Measurements from ENCODE around the gene LGALS12.
"Not testable (repeated sequence)": the region's sequence is repeated elsewhere in the genome, so short reads cannot be mapped to it uniquely, and the experiment has no call there.

The LGALS12 gene

DNA sequence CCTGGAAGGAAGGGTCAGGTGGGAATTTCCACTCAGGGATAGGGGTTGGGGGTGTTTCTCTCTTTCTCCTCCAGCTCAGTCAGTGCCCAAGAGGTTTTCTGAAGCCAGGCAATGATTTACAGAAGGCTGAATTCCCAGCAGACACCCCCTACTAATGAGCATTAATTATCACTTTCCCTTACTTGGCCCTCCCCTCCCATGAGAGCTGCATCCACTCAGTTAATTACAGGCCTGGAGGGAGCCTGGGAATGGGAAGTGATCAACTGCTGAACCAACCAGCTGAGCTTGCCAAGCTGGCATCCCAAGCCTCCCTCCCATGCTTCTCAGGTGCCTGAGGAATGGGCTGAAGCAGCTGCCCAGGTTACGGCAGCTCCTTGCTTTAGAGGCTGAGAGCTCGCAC is 992 bp downstream of the LGALS12 start:
- no peak for DNase-seq

DNA sequence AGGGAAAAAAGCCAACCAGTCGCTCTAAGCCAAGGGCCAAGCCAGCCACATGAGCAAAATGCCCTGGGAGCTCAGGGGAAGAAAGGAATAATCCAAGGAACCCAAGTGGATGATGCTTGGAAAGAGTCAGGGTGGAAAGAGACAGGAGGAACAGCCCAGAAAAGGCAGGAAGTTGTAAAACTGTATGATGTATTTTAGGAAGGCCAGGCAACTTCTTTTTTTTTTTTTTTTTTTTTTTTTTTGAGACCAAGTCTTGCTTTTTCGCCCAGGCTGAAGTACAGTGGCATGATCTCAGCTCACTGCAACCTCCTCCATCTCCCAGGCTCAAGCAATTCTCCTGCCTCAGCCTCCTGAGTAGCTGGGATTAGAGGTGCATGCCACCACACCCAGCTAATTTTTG is 1.6 kb downstream of the LGALS12 start:
- no peak for DNase-seq

DNA sequence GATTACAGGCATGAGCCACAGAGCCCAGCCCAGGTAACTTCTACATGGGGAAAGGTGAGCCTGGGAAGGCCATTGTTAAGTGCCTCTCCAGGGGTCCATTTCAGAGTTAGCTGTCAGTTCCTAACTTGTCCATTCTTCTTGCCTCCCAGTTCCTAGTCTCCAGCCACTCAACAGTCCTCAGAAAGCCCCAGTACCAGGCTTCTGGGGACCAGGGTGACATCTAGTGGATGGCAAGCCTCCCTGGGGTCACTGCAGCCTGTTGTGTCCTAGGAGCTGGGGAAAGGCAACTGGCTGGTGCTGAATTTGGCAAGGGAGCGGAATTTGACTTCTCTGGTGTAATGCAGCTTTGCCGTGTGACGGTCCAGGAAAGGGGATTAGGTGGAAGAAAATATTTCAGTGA is 2.1 kb downstream of the LGALS12 start:
- DNase-seq, result no peak

DNA sequence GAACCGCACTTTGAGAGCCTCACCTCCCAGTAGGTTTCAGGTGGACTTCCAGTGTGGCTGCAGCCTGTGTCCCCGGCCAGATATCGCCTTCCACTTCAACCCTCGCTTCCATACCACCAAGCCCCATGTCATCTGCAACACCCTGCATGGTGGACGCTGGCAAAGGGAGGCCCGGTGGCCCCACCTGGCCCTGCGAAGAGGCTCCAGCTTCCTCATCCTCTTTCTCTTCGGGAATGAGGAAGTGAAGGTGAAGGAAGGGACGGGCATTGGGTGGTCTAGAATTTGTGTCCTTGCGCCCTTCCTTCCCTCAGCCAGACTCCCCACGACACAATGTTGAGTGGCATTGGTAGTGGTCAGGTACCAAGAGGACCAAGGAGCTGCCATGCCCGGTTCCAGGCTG is 2.9 kb downstream of the LGALS12 start:
- DNase-seq, result no peak

DNA sequence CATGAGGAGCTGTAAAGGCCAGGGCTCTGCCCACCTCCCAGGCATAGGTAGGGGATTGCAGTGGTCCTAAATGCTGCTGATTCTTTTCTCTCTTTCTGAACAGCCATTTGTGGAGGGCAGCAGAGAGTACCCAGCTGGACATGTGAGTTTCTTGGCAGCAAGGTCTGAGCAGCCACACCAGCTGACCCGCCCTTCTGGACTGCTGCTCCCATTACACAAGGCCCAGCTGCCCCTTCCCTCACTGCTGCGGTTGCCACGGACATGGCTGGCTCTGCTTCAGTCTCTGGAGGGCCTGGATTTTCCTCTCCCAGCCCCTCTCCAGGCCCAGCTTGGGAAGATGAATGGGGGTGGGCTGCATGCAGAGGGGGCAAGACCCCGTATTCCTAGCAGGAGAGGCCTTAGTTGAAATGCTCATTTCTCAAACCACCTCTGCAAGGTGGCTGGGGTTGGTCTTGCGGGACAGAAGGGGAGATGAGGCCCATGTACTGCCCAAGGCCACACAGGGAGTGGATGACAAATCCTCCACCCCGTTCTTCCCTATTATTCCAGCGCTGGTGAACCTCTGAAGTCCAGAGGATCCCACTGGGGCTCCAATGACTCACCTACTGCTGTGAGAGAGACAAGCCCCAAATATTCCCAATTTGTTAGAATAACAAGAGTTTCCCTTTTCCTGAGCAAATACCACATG is 4.6 kb downstream of the LGALS12 start:
- DNase-seq, result no peak

DNA sequence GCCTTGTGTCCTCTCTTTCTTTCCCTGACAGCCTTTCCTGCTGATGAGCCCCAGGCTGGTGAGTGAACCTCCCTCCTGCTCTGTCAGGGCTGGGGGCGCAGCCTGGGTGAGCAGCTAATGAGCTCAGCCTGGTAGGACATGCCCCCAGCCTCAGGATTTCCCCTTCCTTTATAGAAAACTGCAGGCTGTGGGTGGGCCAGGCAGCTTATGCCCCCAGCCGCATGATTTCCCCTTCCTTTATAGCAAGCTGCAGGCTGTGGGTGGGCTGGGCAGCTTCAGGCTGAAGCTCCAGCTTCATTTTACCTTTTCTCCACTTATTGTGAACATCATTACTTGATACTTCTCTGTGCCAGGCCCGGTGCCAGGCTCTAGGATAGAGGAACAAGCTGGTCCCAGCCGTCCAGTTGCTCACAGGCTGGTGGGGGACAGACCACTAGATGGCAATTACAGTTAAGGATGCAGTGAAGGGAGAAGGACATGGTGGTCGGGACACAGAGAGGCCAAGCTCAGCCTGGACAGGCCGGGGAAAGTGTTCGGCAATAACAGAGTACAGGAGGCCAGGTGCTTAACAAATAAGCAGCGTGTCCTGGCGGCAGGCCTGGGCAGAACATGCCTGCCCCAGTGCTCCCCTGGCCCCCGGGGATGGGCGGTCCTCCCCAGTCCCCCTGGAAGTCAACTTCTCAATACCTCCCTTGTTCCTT is 5.3 kb downstream of the LGALS12 start:
- no peak for DNase-seq

DNA sequence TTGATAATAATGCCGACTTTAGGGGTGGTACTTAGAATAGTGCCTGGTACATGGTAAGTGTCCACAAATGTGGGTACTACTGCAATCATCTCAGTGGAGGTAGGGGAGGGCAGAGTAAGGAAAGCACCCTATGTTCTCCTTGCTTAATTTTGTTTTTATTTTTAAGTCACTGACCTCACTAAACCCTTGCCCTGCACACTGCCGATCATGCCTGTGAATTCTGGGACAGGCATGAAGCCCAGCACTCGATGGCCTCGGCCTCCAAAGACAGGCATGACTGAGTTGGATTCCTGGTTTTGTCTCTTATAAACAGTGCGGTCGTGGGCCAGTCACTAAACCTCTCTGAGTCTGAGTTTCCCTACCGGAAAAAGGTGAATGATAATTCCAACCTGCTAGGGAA is 6.9 kb downstream of the LGALS12 start:
- no peak for DNase-seq

DNA sequence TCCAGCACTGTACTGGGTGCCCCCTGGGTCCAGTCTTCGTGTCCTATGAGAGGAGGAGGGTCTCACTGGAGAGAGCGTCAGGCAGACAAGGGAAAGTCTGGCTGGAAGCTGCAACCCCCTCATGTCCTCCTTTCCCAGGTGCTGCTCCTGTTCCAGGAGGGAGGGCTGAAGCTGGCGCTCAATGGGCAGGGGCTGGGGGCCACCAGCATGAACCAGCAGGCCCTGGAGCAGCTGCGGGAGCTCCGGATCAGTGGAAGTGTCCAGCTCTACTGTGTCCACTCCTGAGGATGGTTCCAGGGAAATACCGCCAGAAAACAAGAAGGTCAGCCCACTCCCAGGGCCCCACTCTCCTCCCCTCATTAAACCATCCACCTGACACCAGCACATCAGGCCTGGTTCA is 10.2 kb downstream of the LGALS12 start:
- DNase-seq, result no peak

DNA sequence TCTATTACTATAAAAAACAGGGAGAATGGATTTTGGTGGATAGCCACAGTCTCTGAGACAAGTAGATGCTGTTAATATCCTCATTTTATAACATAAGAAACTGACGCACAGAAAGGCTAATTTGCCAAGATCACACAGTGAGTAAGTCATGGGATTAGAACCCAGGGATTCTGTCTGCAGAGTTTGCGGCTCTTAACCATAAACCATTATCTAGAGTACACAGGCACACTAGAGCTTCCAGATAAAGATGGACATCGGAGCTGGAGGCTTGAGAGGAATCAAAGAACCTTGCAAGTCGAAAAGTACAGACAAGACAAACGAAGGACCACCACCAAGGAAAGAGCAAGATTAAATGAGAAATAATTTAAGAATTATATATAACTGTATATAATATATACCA is 11.3 kb downstream of the LGALS12 start:
- no peak for DNase-seq

DNA sequence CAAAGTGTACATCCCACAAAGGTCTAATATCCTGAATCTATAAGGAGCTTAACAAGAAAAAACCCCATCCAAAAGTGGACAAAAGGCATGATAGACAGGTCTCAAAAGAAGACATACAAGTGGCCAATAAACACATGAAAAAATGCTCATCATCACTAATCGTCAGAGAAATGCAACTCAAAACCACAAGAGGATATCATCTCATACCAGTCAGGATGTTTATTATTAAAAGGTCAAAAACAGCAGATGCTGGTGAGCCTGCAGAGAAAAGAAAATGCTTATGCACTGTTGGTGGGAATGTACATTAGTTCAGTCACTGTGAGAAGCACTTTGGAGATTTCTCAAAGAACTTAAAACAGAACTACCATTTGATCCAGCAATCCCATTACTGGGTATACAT is 12.7 kb downstream of the LGALS12 start:
- no peak for DNase-seq

DNA sequence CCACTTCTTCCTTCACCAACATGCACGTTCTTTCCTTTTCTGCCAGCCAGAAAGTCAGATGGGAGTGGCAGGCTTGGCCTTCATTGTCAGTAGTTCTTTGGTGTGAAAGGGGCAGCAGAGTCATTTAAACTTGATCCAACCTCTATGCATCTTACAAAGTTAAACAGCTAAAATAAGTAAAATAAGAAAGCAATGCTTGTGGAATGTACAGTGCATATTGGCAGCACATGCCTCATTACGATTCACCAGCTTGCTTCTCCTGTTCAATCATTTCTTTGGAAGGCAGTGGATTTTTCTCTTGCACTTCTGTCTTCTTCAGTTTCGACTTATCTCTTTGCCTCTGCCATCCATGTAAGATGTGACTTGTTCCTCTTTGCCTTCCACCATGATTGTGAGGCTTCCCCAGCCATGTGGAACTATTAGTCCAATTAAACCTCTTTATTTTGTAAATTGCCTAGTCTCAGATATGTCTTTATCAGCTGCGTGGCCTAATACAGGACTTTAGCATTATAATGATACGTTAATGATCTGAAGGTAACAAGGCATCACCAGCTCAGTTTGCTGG is 14.8 kb downstream of the LGALS12 start:
- no peak for DNase-seq

DNA sequence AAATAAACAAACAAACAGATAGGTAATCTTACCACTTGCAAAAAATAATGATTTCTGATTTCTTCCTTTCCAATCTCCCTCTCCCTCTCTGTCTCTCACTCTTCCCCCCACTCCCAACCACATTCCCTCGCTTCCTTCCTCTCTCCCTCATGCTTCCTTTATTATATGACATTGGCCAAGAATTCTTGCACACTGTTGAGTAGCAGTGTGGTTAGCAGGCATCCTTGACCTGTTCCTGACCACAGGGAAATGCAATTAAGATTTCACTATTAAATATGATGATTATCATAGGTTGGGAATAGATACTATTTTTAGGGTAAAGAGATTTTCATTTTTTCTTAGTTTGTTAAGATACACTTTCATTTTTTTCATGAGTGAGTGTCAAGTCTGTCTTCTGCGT is 16.0 kb downstream of the LGALS12 start:
- DNase-seq, result no peak

DNA sequence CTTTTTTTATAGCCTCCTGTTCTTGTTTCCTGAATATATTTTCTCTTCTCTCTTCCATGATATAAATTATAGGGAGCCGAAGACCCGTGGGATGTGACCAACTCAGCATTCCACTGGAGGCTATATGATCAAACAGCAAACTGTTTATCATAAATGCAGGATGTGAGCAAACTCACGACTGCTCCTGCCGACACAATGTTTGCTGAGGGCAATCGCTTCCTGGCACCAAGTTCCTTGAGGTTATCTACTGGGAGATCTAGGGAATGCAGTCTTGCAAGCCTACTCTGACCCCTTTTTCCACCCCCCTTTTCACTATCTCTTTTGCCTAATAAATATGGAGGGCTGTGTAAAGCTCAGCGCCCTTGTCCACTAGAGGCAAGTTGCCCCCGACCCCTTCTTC is 17.3 kb downstream of the LGALS12 start:
- no peak for DNase-seq

DNA sequence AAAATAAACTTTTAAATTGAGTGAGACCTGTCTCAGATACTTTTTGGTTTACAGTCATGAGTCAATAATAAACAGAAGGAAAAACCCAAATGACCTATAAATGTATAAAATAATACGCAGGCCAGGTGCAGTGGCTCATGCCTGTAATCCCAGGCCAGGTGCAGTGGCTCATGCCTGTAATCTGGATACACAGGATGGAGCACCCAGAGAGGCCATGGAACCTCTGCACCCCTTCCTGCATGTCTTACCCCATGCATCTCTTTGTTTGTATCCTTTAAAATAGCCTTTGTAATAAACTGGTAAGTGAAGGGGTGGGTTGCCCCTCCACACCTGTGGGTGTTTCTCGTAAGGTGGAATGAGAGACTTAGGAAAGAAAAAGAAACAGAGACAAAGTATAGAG is 21.8 kb downstream of the LGALS12 start:
- no peak for DNase-seq

DNA sequence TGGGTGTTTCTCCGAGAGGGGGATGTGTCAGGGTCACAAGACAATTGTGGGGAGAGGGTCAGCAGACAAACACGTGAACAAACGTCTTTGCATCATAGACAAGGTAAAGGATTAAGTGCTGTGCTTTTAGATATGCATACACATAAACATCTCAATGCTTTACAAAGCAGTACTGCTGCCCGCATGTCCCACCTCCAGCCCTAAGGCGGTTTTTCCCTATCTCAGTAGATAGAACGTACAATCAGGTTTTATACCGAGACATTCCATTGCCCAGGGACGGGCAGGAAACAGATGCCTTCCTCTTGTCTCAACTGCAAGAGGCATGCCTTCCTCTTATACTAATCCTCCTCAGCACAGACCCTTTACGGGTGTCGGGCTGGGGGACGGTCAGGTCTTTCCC is 22.3 kb downstream of the LGALS12 start:
- DNase-seq, result not testable (repeated sequence)

DNA sequence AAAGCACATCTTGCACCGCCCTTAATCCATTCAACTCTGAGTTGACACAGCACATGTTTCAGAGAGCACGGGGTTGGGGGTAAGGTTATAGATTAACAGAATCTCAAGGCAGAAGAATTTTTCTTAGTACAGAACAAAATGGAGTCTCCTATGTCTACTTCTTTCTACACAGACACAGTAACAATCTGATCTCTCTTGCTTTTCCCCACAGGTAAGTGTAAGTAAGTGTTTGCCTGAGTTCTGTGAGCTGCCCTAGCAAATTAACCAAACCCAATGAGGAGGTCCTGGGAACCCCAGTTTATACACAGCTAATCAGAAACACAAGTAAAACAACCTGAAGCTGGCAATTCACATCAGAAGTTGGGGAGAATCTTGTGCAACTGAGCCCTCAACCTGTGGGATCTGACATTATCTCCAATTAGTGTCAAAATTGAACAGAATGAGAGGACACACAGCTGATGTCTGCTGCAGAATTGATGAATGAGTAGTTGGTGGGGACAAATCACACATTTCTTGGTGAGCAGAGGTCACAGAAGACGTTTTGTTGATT is 22.9 kb downstream of the LGALS12 start:
- not testable (repeated sequence) for DNase-seq

DNA sequence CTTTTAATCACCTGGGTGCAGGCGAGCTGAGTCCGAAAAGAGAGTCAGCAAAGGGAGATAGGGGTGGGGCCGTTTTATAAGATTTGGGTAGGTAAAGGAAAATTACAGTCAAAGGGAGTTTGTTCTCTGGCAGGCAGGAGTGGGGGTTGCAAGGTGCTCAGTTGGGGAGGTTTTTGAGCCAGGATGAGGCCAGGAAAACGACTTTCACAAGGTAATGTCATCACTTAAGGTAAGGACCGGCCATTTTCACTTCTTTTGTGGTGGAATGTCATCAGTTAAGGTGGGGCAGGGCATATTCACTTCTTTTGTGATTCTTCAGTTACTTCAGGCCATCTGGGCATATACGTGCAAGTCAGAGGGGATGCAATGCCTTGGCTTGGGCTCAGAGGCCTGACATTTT is 23.5 kb downstream of the LGALS12 start:
- not testable (repeated sequence) for DNase-seq

DNA sequence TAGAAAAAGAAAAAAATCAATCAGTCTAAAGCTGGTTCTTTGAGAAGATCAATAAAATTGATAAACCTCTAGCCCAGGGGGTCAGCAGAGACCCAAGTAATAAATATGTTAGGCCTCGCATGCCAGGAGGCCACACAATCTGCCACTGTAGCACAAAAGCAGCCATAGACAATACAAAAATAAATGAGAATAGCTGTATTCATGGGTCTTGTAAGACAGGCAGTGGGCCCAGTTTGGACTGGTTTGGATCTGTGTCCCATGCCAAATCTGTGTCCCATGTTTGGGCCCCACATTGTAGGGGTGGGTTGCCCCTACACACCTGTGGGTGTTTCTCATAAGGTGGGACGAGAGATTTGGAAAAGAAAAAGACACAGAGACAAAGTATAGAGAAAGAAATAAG is 24.1 kb downstream of the LGALS12 start:
- no peak for DNase-seq

DNA sequence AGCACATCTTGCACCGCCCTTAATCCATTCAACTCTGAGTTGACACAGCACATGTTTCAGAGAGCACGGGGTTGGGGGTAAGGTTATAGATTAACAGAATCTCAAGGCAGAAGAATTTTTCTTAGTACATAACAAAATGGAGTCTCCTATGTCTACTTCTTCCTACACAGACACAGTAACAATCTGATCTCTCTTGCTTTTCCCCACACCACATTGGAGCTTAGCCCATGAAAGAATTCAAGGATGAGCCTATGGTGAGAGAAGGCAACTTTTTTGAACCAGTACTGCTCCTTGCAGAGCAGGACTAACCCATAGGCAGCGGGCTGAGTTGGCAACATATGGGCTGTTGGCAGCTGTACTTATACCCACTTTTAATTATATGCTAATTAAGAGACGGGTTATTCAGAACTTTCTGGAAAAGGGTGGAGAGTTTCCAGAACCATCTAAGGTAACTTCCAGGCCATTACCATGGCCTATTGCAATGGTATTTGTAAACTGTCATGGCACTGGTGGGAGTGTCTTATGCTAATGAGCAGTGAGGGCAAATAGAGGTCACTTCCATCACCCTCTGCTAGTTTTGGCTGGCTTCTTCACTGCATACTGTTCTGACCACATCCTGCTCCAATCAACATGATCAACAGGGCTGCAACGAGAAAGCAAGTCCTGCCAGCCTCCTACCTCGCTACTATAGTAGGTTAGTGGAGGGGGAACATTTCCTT is 25.3 kb downstream of the LGALS12 start:
- DNase-seq, result not testable (repeated sequence)

DNA sequence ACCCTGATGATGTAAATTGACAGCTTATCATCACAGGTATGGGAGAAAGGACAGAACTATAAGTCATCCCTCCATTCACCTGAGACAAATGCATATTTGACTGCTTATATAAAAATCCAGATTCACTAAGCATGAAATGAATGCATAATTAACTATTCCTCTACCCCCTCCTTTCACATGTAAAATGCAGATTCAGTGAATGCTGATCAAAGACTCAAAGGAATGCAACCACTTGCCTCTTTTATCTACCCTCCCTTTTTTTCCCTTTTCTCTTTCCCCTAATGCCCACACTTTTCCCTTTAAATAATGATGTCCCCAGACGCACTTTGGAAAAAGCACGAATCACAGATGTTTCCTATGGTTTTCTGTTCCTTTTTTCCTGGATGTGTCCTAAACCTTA is 26.2 kb downstream of the LGALS12 start:
- DNase-seq, result no peak

DNA sequence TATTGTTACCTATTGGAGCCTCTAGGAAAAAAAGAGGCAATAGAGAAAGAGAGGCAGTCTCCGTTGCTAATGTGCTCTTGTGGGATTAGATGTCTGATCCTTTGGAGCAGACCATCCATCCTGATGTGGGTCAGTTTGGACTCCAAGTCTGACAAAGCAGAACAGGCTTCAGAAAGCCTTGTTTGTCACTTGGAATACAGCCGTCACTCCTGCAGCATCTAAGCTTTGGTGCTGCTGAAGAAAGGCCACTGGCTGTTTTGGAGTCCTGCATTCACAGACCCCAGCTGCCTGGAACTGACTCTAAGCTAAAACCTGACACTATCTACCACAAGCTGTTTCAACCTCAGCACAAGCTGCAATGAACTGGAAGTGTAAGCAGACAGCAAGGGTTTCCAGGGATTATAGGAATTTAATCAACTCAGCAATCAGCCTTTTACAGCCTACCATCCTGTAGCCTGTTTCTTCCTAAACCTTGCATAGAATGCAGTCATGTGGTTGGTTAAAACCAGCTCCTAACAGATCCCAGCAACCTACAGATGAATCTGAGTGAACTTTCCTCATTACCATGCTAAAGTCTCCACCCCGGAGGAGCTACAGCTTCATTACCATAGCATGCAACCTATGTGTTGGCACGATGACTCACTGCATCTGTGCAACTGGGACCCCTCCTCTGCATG is 27.1 kb downstream of the LGALS12 start:
- no peak for DNase-seq

DNA sequence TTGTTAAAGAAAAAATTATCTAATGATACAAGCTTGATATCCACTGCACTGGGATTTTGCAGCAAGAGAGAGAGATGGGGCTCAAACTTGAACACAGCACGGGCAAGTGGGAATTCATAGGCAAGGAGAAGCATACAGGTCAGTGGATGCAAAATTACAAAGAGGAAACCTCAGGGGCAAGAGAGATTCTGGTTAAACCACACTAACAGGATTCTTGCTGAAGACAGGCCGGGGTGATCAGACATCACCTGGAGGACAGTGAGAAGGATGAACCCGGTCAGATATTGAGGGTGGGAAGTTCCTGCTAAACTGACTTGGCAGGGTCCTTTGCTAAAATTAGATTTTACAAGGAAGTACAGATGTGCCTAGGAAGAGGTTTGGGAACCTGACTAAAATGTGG is 28.2 kb downstream of the LGALS12 start:
- no peak for DNase-seq

DNA sequence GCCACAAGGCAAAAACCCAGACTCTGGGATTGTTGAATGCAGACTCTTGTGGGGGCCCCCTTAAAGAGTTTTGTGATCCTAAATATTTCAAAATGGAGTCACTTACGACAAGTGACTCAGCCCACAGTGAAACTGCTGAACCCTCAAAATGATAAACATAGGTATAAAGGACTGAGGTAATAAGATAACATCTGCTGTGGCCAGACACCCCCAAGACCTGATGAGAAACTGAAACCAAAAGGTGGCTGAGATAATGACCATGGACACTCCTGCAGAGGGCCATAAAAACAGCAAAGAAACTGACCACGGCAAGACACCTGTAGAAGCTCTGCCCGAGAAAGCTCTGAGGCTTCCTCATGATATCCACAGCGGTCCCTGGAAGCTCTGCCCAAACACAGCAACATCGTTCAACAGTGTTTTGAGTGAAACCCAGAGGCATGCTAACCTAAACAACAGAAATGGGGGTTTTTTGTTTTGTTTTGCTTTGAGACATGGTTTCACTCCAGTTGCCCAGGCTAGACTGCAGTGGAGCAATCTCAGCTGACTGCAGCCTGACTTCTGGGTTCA is 29.1 kb downstream of the LGALS12 start:
- DNase-seq, result no peak

Data from NCI-H510A treated with DMSO at 0.1 percent for 48 hours (cell line).